Activated naive CD8-positive, alpha-beta T cell treated with anti-CD3 and anti-CD28 coated beads for 36 hours (primary cell): ENCODE data around the gene MRPS31. TPM values are rescaled to one million over a fixed set of nuclear protein-coding genes. Genes with fewer than 3 reads are reported as not detected.

ENCODE experiments used
- DNase-seq: peaks from one replicate; pipeline ENCODE4 v3.0.0; 2021
- H3K27ac Mint-ChIP-seq: one replicate; pipeline ENCODE4 v1.8.0; 2022; ENCODE audit warnings: mild to moderate bottlenecking, moderate library complexity, mixed read lengths
- H3K27me3 Mint-ChIP-seq: one replicate; pipeline ENCODE4 v1.8.0; 2022; ENCODE audit warnings: mild to moderate bottlenecking, mixed read lengths
- H3K36me3 Mint-ChIP-seq: one replicate; pipeline ENCODE4 v1.8.0; 2021; ENCODE audit warnings: mild to moderate bottlenecking, mixed read lengths
- H3K4me1 Mint-ChIP-seq: one replicate; pipeline ENCODE4 v1.8.0; 2021; ENCODE audit warnings: mixed read lengths
- H3K4me3 Mint-ChIP-seq: one replicate; pipeline ENCODE4 v1.8.0; 2022; ENCODE audit warnings: mild to moderate bottlenecking, moderate library complexity, mixed read lengths
- H3K9me3 Mint-ChIP-seq: one replicate; pipeline ENCODE4 v1.8.0; 2022; ENCODE audit warnings: mixed read lengths
- total RNA-seq, 2 experiments: library from RNA; stranded (reverse); gene quantifications; one replicate each; pipeline ENCODE4 v1.2.3, GENCODE V29; 2021

Gene MRPS31
- total RNA-seq: 10 to 100 TPM; 40.9 to 43.8 TPM

GRCh38 chr13:40770934-40771618 lies at the start of gene MRPS31:
Gene MRPS31 (minus strand): TSS chr13:40771190. CDS start chr13:40771136, 54 bp downstream.
- Mint-ChIP-seq H3K36me3 (peaks cover 4% of the 10 kb centered on the region), H3K4me1 (peaks cover 37% of the 10 kb centered on the region), H3K9me3 (no peaks in the 10 kb centered on the region), H3K27ac (peak within 1 kb of the TSS; percentile 97), H3K4me3 (peak within 1 kb of the TSS; percentile 98), H3K27me3 (no peaks in the 10 kb centered on the region)
- peak; percentile 95 for DNase-seq

DNA sequence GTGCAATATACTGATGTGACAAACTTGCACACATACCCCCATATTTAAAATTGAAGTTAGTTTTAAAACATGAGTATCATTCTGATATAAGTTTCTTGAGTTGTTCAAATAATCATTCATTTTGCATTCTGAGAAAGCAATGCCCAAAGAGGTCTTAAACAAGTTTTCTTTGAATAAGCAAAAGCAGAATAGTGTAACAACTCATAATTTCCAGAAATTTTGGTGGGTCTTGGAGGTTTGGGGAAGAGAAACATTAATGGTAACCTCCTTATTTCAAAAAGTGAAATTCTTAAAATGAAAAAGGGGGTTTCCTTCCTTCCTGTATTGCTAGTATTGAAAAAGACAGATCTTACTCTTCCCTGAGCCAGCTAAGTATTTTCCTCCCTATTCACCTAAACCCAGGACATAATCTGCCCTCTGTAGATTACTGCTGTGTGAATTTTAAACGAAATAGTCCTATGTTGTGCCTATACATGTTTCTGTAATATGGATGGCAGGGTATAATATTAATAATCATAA lies 48.9 kb upstream of the MRPS31 start:
- Mint-ChIP-seq H3K4me3 (no peak overlapping the region), H3K4me1 (peaks cover 14% of the 10 kb centered on the region), H3K27ac (peak overlapping the region; percentile 83), H3K36me3 (peaks cover 26% of the 10 kb centered on the region), H3K27me3 (no peaks in the 10 kb centered on the region), H3K9me3 (peaks cover 15% of the 10 kb centered on the region)
- no peak for DNase-seq

DNA sequence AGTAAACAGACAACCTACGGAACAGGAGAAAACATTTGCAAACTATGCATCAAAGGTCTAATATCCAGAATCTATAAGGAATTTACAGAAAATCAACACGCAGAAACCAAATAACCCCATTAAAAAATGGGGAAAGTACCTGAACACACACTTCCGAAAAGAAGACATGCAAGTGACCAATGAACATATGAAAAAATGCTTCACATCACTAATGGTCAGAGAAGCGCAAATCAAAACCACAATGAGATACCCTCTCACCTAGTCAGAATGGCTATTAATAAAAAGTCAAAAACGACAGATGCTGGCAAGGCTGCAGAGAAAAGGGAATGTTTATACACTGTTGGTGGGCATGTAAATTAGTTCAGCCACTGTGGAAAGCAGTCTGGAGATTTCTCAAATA lies 47.9 kb upstream of the MRPS31 start:
- Mint-ChIP-seq H3K27me3 (no peaks in the 10 kb centered on the region), H3K4me1 (peaks cover 14% of the 10 kb centered on the region), H3K4me3 (no peak overlapping the region), H3K9me3 (peaks cover 16% of the 10 kb centered on the region), H3K36me3 (peaks cover 33% of the 10 kb centered on the region), H3K27ac (no peak overlapping the region)
- no peak for DNase-seq

DNA sequence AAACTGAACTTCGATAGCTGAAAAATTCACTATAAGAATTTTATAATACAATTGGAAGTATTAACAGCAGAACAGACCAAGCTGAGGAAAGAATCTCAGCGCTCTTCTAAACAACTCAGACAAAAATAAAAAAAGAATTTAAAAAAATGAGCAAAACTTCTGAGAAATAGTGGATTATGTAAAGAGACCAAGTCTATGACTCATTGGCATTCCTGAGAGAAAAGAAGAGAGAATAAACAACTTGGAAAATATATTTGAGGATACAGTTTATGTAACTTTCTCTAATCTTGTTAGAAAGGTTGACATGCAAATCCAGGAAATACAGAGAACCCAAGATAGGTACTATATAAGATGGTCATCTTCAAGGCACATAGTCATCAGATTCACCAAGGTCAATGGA lies 43.8 kb upstream of the MRPS31 start:
- Mint-ChIP-seq H3K4me3 (no peak overlapping the region), H3K9me3 (peaks cover 16% of the 10 kb centered on the region), H3K27me3 (no peaks in the 10 kb centered on the region), H3K36me3 (peaks cover 40% of the 10 kb centered on the region), H3K27ac (no peak overlapping the region), H3K4me1 (peaks cover 7% of the 10 kb centered on the region)
- no peak for DNase-seq

GRCh38 chr13:40813667-40814454 lies 42.9 kb upstream of the MRPS31 start:
- no peak for DNase-seq
- H3K4me1 Mint-ChIP-seq: no peaks in the 10 kb centered on the region
- H3K36me3 Mint-ChIP-seq: peaks cover 46% of the 10 kb centered on the region
- H3K27ac Mint-ChIP-seq: no peak overlapping the region
- H3K9me3 Mint-ChIP-seq: peaks cover 16% of the 10 kb centered on the region
- no peaks in the 10 kb centered on the region for H3K27me3 Mint-ChIP-seq
- no peak overlapping the region for H3K4me3 Mint-ChIP-seq

DNA sequence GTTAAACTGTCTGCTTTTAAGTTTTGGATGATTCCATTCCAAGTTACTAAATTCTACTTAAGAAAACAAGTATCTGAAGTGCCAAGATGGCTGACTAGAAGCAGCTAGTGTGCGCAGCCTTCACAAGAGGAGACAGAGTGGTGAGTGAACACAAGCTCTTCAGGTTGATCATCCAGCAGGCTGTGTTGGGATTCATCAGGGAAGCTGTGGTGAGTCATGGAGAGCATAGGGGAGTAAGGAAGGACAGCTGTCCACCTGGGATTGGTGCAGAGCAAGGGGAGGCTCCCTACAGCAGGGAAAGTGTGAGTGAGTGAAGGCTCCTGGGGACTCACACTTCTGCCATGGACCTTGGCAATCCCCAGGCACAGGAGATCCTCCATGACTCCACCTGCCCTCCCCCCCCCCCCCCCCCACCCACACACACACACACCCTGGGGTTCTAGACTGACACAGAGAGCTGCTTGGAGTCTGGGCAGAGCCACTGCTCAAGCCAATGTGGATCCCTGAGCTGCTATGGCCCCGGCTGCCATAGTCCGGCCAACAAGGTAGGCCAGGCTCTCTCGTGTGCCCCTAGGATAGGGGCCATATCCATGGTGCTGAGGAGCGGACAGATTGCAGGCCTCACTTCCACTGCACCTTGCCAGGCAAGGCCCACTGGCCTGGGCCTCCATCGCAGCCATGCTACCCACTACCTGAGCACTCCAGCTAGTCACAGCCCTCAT lies 41.9 kb upstream of the MRPS31 start:
- no peak overlapping the region for H3K4me3 Mint-ChIP-seq
- no peaks in the 10 kb centered on the region for H3K27me3 Mint-ChIP-seq
- no peak for DNase-seq
- peaks cover 46% of the 10 kb centered on the region for H3K36me3 Mint-ChIP-seq
- peaks cover 16% of the 10 kb centered on the region for H3K9me3 Mint-ChIP-seq
- no peak overlapping the region for H3K27ac Mint-ChIP-seq
- no peaks in the 10 kb centered on the region for H3K4me1 Mint-ChIP-seq

- Mint-ChIP-seq H3K27me3 (no peaks in the 10 kb centered on the region), H3K27ac (no peak overlapping the region), H3K4me3 (no peak overlapping the region), H3K36me3 (peaks cover 41% of the 10 kb centered on the region), H3K9me3 (peaks cover 14% of the 10 kb centered on the region), H3K4me1 (no peaks in the 10 kb centered on the region)
- no peak for DNase-seq
These were observed 41.1 kb upstream of the MRPS31 start for GRCh38 chr13:40812102-40812501.

DNA sequence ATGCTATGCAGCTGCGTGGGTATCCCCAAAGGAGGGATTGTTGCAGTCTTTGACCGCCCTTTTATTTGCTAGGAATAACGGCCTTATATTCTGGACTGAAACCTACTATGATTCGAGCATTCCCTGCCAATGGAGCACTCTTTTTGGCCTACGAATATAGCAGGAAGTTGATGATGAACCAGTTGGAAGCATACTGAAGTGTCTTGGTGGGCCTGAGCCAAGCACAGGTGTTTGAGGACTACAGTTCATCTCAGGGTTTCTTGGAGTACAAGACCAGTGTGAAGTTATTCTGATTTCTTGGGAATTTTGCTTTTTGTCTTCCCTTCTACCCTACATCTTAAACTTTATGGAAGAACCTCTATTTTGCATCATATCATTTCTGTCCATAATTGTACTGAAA lies 38.5 kb upstream of the MRPS31 start:
- H3K36me3 Mint-ChIP-seq: peaks cover 23% of the 10 kb centered on the region
- no peaks in the 10 kb centered on the region for H3K4me1 Mint-ChIP-seq
- no peak overlapping the region for H3K27ac Mint-ChIP-seq
- no peaks in the 10 kb centered on the region for H3K27me3 Mint-ChIP-seq
- DNase-seq: no peak
- no peaks in the 10 kb centered on the region for H3K9me3 Mint-ChIP-seq
- no peak overlapping the region for H3K4me3 Mint-ChIP-seq

DNA sequence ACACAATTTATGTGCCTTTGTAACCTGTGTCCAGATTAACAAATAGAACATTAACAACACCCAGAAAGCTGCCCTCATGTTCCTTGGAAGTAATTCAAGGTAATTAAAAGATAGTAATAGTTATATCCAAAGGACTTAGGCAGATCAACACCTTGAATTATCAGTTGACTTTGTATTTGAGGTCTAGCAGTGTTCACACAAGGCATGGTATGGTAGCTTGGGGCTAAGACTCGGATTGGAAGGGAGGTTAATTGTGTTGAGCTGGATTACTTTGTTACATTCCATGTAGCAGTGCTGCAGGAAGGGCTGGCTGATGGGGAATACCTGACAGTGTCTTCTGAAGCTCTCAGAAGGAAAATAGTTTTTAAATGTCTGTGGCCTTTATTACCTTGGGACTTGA lies 35.3 kb upstream of the MRPS31 start:
- Mint-ChIP-seq H3K9me3 (no peaks in the 10 kb centered on the region), H3K36me3 (peaks cover 17% of the 10 kb centered on the region), H3K27ac (no peak overlapping the region), H3K4me3 (no peak overlapping the region), H3K27me3 (no peaks in the 10 kb centered on the region), H3K4me1 (no peaks in the 10 kb centered on the region)
- DNase-seq: no peak

- Mint-ChIP-seq H3K36me3 (peaks cover 9% of the 10 kb centered on the region), H3K4me3 (no peak overlapping the region), H3K9me3 (no peaks in the 10 kb centered on the region), H3K27me3 (no peaks in the 10 kb centered on the region), H3K27ac (no peak overlapping the region), H3K4me1 (peaks cover 6% of the 10 kb centered on the region)
- DNase-seq: no peak
These were observed 32.3 kb upstream of the MRPS31 start for GRCh38 chr13:40803316-40803715.

GRCh38 chr13:40801255-40802217 lies 30.5 kb upstream of the MRPS31 start:
- Mint-ChIP-seq H3K27me3 (no peaks in the 10 kb centered on the region), H3K9me3 (no peaks in the 10 kb centered on the region), H3K27ac (no peak overlapping the region), H3K36me3 (peaks cover 7% of the 10 kb centered on the region), H3K4me1 (peaks cover 6% of the 10 kb centered on the region), H3K4me3 (no peak overlapping the region)
- DNase-seq: no peak

DNA sequence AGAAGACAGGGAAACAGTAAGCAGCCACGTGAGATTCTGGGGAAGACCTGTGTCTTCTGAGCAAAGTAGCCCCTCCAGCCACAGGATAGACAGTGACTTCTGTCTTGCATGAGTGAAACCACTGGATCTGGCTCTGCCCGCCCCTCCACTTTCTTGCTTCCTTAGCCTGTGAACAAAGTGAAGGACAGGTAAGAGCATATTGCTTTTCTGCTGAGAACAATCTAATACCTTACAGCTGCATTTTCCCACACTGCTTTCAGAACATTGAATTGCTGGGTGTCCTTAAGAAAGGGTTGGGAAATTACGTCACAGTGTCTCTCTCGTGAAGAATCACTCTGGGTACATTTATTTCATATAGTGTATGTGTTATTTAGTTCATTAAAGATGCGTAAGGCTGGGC lies 29.6 kb upstream of the MRPS31 start:
- Mint-ChIP-seq H3K27me3 (no peaks in the 10 kb centered on the region), H3K27ac (no peak overlapping the region), H3K9me3 (no peaks in the 10 kb centered on the region), H3K36me3 (peaks cover 7% of the 10 kb centered on the region), H3K4me3 (no peak overlapping the region), H3K4me1 (peaks cover 8% of the 10 kb centered on the region)
- DNase-seq: no peak

DNA sequence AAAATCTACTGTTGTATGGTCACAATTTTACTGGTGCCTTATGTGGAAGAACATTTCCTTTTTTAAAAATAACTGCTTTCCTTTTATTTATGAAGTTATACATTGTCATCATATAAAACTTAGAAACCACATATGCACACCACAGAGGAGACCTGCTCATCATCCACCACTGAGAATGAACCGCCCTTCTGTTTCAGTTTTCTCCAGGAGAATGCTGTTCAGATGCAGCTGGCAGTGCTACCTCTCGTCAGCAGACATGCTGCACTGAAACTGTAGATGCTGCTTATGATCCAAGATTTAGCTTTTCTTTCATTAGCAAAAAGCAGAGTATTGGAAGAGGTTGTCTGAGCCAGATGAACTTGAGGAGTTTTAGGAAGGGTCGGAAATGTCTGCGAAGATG lies 28.5 kb upstream of the MRPS31 start:
- no peaks in the 10 kb centered on the region for H3K27me3 Mint-ChIP-seq
- no peaks in the 10 kb centered on the region for H3K9me3 Mint-ChIP-seq
- no peak for DNase-seq
- no peak overlapping the region for H3K4me3 Mint-ChIP-seq
- H3K36me3 Mint-ChIP-seq: peaks cover 10% of the 10 kb centered on the region
- peaks cover 13% of the 10 kb centered on the region for H3K4me1 Mint-ChIP-seq
- H3K27ac Mint-ChIP-seq: no peak overlapping the region

- Mint-ChIP-seq H3K27me3 (no peaks in the 10 kb centered on the region), H3K9me3 (no peaks in the 10 kb centered on the region), H3K36me3 (peaks cover 20% of the 10 kb centered on the region), H3K4me1 (peaks cover 21% of the 10 kb centered on the region), H3K4me3 (no peak overlapping the region), H3K27ac (peak overlapping the region; percentile 72)
- DNase-seq: no peak
These were observed 27.4 kb upstream of the MRPS31 start for GRCh38 chr13:40798380-40798779.
